Anterior cingulate cortex (tissue), 58 donors: ENCODE data around the gene CREBBP.
A peak's percentile ranks its signal among the peaks of the same experiment; 100 is the strongest.

Experiments used
- DNase-seq, 58 donors: peaks; one replicate each; lab custom pipeline; 2025; lab: John Stamatoyannopoulos, UW

Gene CREBBP

GRCh38 chr16:3691761-3692160, 188.8 kb downstream of the CREBBP start:
- no peak for DNase-seq

- peak in 2 of 58 donors; percentile 7 to 8 for DNase-seq
These were observed 189.4 kb downstream of the CREBBP start for GRCh38 chr16:3690980-3691720.

- peak; percentile 17 to 93 (median 82) for DNase-seq
These were observed 190.0 kb downstream of the CREBBP start for GRCh38 chr16:3690470-3690928.

GRCh38 chr16:3689731-3690130, 190.8 kb downstream of the CREBBP start:
- DNase-seq, result no peak

GRCh38 chr16:3687792-3688191, 192.7 kb downstream of the CREBBP start:
- no peak for DNase-seq

GRCh38 chr16:3687021-3687420, 193.5 kb downstream of the CREBBP start:
- DNase-seq, result no peak

- DNase-seq, result peak in 24 of 58 donors; percentile 4 to 45 (median 18)
These were observed 199.3 kb downstream of the CREBBP start for GRCh38 chr16:3681206-3681605.

- no peak for DNase-seq
These were observed 202.5 kb downstream of the CREBBP start for GRCh38 chr16:3677994-3678393.

GRCh38 chr16:3675601-3676130, 204.8 kb downstream of the CREBBP start:
- DNase-seq, result no peak
